ACHN (cell line): ENCODE results near the gene KRCC1.

Source experiments
- DNase-seq: peaks from one replicate; pipeline ENCODE4 v3.0.0-alpha.2; 2015
- in situ Hi-C: cut with HindIII; loops from 2 replicates; pipeline ENCODE4 v1.10.0; 2017; ENCODE audit warnings: low sequenced_read_pairs, low pct_ligation_motif_present, low pct_unique_long_range_greater_than_20kb

Gene KRCC1

GRCh38 chr2:88055371-88056128 lies at the start of gene KRCC1:
TSS of gene KRCC1 (minus strand) at chr2:88055783. CDS start at chr2:88028563, 27,220 bp downstream.
- DNase-seq, result peak; percentile 97
- in situ Hi-C loops, result no loop called here

GRCh38 chr2:88100489-88100858 lies 44.9 kb upstream of the KRCC1 start:
- in situ Hi-C loops, result no loop called here
- no peak for DNase-seq

- in situ Hi-C loops, result no loop called here
- DNase-seq, result peak; percentile 7
Observed at GRCh38 chr2:88099798-88100488, 44.4 kb upstream of the KRCC1 start.

- no peak for DNase-seq
- in situ Hi-C loops, result no loop called here
Observed at GRCh38 chr2:88098558-88098900, 42.9 kb upstream of the KRCC1 start.

- in situ Hi-C loops, result no loop called here
- no peak for DNase-seq
Observed at GRCh38 chr2:88097891-88098557, 42.4 kb upstream of the KRCC1 start.

GRCh38 chr2:88097192-88097591 lies 41.6 kb upstream of the KRCC1 start:
- in situ Hi-C loops, result no loop called here
- DNase-seq, result no peak

GRCh38 chr2:88096708-88097107 lies 41.1 kb upstream of the KRCC1 start:
- in situ Hi-C loops, result no loop called here
- no peak for DNase-seq

GRCh38 chr2:88095022-88095421 lies 39.4 kb upstream of the KRCC1 start:
- in situ Hi-C loops, result no loop called here
- DNase-seq, result no peak

- in situ Hi-C loops, result no loop called here
- no peak for DNase-seq
Observed at GRCh38 chr2:88092773-88093172, 37.2 kb upstream of the KRCC1 start.

- DNase-seq, result no peak
- in situ Hi-C loops, result no loop called here
Observed at GRCh38 chr2:88091943-88092342, 36.4 kb upstream of the KRCC1 start.

GRCh38 chr2:88090446-88091283 lies 35.1 kb upstream of the KRCC1 start:
- in situ Hi-C loops, result no loop called here

GRCh38 chr2:88088999-88089398 lies 33.4 kb upstream of the KRCC1 start:
- in situ Hi-C loops, result no loop called here
- no peak for DNase-seq

More at GRCh38 chr2:88090446-88091283, 35.1 kb upstream of the KRCC1 start:
- DNase-seq, result no peak

- in situ Hi-C loops, result no loop called here
- no peak for DNase-seq
Observed at GRCh38 chr2:88087763-88088162, 32.2 kb upstream of the KRCC1 start.

- no peak for DNase-seq
- in situ Hi-C loops, result no loop called here
Observed at GRCh38 chr2:88087073-88087472, 31.5 kb upstream of the KRCC1 start.

GRCh38 chr2:88086401-88086800 lies 30.8 kb upstream of the KRCC1 start:
- in situ Hi-C loops, result no loop called here
- DNase-seq, result no peak

- DNase-seq, result no peak
- in situ Hi-C loops, result no loop called here
Observed at GRCh38 chr2:88085602-88086001, 30.0 kb upstream of the KRCC1 start.

GRCh38 chr2:88085099-88085498 lies 29.5 kb upstream of the KRCC1 start:
- no peak for DNase-seq
- in situ Hi-C loops, result no loop called here

- in situ Hi-C loops, result no loop called here
- DNase-seq, result no peak
Observed at GRCh38 chr2:88082781-88083180, 27.2 kb upstream of the KRCC1 start.
